Measurements from ENCODE around the gene EDAR.

GRCh38 chr2:108961796-108962195, 27.2 kb downstream of the EDAR start:
- TF ChIP-seq POLR2A (IDR thresholded peaks at IDR 0.05; ENCODE audit: low read depth): no peak
- TF ChIP-seq CTCF (IDR thresholded peaks at IDR 0.05): no peak

All from esophagus muscularis mucosa (tissue), 3 donors.